NOMO-1 treated with DMSO at 0.1 percent for 48 hours (cell line): ENCODE results near the gene KCNH1.
A peak's percentile ranks its signal among the peaks of the same experiment; 100 is the strongest.

Experiments
- DNase-seq: peaks from one replicate; lab custom pipeline; 2025; ENCODE audit not compliant: unreplicated experiment; lab: John Stamatoyannopoulos, UW

KCNH1 gene, protein sequence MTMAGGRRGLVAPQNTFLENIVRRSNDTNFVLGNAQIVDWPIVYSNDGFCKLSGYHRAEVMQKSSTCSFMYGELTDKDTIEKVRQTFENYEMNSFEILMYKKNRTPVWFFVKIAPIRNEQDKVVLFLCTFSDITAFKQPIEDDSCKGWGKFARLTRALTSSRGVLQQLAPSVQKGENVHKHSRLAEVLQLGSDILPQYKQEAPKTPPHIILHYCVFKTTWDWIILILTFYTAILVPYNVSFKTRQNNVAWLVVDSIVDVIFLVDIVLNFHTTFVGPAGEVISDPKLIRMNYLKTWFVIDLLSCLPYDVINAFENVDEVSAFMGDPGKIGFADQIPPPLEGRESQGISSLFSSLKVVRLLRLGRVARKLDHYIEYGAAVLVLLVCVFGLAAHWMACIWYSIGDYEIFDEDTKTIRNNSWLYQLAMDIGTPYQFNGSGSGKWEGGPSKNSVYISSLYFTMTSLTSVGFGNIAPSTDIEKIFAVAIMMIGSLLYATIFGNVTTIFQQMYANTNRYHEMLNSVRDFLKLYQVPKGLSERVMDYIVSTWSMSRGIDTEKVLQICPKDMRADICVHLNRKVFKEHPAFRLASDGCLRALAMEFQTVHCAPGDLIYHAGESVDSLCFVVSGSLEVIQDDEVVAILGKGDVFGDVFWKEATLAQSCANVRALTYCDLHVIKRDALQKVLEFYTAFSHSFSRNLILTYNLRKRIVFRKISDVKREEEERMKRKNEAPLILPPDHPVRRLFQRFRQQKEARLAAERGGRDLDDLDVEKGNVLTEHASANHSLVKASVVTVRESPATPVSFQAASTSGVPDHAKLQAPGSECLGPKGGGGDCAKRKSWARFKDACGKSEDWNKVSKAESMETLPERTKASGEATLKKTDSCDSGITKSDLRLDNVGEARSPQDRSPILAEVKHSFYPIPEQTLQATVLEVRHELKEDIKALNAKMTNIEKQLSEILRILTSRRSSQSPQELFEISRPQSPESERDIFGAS

DNA sequence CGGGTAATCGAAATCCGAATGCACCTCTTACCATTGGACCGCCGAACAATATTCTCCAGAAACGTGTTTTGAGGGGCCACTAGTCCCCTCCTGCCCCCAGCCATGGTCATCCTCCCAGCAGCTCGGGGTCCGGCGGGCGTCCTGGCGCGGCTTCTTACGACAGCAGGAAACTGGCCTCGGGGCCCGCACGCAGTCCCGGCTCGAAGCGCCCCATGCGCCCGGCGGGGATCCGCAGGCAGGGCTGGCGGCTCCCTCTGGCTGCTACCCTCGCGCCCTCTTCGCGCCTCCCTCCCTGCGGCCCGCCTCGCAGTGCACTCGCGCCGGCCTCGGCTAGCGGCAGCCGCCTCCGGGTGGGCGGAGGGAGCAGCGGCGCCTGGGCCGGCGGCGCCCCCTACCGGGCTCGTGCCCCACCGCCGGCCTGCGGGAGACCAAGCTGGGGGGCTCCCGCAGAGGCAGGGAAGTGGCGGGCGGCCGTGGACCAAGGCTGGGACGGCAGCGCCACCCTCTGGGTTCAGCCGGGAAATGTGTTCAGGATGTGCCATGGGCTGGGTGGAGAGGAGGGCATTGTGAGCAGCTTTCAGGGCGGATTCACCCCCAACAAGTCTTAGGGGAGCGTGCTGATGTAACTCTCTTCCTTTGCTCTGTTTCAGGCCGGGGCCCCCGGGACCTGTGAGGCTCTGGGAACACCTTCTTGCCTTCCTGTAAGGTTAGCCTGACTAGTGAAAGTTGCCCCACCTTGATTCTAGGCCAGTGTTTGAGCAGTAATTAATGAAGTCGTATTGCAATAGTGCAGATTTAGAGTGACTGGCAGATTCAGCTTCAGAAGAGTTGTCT lies at the start of gene KCNH1:
Gene KCNH1 (minus strand): TSS at position 313 of the 834 bp plus-strand sequence. CDS start 203 bp downstream, at position 110.
- peak; percentile 79 for DNase-seq

DNA sequence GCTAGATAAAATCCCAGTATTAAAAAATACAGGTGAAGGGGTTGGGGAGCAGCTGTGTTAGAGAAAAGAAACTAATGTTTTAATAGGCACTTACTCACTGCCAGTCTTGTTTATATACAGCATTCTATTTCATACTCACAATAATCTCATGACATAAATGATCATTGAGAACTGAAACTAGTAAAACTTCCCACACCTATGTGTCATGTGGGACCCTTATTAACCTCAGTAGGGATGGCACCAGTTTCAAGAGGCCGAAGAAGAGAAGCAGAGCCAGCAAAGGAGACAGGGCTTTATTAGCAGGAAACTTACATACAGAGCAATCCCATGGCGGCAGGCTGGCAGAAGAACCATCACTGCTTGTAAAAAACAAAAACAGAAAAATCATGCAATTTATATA lies 48.8 kb upstream of the KCNH1 start:
- DNase-seq: no peak

DNA sequence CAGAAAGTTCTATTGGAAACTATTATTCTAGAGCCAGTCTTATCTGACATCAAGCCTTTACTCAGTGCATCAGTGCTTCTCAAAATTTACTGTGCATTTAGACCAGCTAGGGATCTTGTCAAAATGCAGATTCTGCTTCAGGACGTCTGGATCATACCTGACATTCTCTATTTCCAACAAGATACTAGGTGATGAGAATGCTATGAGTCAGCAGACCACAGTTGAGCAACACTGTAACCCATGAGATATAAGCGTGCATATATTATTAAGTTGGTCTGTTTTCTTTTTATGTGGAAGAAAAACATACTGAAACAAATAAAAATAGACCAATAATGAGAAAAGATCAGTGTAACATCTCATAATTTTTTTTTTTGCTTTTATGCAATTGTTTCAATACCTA lies 40.4 kb upstream of the KCNH1 start:
- DNase-seq: no peak

DNA sequence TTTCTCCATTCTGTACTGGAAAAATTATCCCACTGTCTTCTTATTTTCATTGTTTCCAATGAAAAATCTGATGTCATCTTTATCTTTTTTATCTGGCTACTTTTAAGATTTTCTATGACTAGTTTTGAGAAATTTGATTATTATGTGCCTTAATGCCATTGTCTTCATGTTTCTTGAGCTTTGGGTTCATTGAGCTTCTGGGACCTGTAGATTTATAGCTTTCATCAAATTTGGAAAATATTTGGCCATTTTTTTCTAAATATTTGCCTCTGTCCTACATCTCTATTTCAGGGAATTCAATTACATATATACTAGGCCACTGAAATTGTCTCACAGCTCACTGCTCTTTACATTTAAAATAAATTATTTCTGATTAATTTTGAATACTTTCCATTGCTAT lies 38.7 kb upstream of the KCNH1 start:
- DNase-seq: no peak

DNA sequence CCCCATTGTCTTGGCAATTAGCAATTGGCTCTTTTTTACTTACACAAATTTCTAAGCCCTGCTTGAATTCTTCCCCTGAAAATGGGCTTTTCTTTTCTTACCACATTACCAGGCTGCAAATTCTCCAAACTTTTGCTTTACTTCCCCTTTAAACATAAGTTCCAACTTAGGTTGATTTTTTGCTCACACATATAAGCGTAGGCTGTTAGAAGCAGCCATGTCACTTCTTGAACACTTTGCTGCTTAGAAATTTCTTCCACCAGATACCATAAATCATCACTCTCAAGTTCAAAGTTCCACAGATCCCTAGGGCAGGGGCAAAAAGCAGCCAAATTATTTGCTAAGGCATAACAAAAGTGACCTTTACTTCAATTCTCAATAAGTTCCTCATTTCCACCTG lies 35.4 kb upstream of the KCNH1 start:
- no peak for DNase-seq

DNA sequence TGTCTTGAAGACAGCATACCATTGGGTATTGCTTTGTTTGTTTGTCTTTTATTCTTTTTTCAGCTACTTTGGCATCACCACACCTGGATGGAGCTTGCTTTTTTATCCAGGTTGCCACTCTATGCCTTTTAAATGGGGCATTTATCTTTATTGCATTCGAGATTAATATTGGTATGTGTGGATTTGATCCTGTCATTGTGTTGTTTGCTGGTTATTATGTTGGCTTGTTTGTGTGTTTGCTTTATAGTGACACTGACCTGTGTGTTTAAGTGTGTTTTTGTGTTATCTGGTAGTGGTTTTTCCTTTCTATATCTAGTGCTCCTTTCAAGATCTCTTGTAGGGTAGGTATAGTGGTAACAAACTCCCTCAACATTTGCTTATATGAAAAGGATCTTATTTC lies 24.9 kb upstream of the KCNH1 start:
- no peak for DNase-seq

DNA sequence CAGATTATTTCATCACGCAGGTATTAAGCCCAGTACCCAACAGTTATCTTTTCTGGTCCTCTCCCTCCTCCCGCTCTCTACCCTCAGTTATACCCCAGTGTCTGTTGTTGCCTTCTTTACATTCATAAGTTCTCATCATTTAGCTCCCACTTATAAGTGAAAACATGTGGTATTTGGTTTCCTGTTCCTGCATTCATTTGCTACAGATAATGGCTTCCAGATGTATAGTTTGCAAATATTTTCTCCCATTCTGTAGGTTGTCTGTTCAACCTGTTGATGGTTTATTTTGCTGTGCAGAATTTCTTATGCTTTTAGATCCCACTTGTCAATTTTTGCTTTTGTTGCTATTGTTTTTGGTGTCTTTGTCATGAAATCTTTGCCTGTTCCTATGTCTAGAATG lies 21.1 kb upstream of the KCNH1 start:
- no peak for DNase-seq

DNA sequence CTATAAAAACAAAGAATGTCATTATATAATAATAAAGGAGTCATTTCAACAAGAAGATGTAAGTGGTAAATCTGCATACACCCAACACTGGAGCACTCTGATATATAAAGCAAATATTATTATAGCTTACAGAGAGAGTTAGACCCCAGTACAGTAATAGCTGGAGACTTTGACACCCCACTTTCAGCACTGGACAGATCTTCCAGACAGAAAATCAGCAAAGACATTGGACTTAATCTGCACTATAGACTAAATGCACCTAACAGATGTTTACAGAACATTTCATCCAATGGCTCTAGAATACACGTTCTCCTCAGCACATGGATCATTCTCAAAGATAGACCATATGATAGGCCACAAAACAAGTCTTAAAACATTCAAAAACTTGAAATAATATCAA lies 20.0 kb upstream of the KCNH1 start:
- no peak for DNase-seq

DNA sequence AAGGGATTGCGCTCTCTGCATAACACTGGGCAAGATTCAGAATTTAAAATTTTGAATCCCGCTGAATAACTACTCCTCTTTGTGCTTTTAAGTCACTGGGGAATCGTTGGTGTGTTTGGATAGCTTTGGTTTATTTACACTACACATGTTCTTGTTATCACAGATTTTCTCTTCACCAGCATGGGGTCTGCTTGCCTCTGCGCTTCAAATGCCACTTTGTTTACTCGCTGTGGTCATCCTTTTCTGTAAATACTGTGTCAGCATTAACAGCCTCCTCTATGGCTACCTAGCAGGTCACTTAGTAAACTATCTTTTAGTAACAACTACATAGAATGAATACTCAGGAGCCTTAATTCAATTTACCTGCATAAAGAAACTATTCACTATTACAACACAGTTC lies 14.4 kb upstream of the KCNH1 start:
- no peak for DNase-seq

DNA sequence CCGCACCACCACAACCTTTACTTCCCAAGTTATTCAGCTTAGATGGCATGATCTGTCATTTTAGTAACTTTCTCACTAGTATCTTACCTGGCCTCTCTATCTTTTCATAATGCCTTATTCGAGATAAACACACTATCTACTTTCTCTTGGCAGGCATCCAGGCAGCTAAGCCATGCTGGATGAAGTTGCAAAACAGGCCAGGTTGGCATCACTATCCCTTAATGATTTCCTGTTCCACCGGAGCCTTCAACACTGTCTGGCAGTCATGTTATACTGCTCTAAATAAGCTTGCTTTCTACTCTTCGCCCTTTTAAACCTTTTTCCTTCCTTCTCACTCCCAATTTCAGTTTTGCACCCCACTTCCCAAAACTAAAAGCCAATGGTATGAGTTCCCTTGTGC lies 12.0 kb upstream of the KCNH1 start:
- DNase-seq: no peak

DNA sequence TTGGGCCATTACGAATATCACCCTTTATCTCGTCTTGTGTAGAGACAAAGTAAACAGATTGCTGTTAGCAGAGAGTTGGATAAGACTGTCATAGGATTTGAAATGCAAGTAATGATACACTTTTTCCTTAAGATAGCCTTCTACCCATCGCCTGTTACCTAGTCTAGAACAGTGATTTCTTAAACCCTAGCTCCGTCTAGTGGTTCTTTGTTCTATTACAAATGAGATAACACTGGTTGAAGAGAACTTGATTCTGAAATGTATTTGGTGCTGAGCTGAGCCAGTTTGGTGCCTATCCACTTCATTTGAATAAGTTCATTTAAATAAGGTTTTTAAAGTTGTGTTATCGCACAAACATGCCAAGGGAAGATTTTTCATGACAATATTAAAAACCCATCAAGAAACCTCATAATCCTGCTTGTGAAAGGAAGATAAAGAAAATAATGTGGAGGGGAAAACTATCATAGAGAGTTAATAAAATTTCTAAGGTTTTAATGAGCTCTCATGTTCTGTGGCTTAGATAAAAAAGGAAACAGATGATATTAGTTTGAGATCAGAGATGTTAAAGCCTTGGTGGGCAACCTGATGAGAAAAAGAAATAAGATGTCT lies 1.5 kb upstream of the KCNH1 start:
- DNase-seq: peak; percentile 21

DNA sequence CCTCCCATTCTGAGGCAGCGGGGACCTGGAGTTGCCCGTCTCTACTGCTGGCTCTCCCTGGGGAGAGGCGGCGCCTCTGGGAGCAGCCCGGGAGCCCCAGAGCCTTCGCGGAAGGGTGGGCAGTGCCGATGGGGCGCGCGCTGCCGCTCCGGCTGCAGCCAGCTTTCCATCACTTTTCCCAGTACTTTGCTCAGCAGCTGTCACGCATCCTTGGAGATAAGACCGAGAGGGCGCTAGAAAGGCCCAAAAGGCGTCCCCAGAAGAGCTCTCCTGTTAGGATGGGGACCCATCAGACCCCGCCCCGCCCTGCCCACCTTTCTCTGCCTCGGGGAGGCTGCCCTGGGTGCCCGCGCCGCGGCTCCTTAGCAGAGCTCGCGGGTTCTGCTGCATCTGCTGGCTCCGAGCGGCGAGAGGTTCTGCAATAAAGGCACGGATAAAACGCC lies 534 bp downstream of the KCNH1 start:
- DNase-seq: no peak

DNA sequence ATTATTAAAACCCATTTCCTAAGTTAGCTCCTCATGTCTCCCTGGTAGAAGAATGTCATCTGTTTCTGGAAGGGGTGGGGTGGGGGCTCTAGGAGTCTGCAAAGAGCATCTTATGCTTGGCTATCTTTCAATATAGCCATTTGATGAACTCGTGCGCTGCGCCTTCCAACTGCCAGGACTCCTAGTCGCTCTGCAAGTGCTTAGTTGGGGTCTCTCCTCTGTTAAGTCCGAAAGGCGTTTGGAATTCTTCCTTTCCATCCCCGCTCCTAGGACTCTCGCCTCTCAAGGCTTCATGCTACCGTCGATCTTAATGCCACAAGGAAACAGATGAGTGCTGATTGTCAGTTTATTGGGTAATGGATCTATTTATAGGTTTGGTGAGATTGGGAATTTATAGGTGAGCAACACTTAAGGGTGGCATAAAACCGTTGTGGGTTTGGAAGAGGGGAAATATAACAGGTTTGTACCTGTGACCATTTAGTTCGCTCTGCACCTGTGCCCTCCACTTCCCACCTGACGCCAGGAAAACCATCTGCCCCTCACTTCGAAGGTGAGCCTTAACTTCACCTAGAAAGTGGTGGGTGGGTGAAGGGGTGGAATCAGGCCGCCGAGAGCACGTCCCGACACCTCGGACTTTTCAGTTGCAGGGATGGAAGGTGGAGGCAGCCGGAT lies 1.1 kb downstream of the KCNH1 start:
- DNase-seq: no peak

DNA sequence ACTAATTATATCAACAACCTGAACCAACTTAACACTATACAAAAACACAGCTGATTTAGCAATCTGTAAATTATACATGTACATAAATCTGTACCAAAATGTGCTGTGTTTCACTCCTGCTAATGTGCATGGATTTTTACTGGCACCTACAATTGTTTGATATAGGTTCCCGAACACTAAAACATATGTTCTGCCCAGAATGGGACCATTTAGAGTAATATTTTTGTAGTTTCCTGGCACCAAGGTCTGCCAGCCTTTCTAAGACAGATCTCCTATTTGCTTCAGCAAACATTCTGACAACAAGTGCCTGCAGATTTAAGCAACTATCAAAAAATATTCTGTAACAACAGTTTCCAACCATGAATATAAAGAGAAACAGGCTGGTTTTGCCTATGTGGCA lies 4.2 kb downstream of the KCNH1 start:
- DNase-seq: no peak

DNA sequence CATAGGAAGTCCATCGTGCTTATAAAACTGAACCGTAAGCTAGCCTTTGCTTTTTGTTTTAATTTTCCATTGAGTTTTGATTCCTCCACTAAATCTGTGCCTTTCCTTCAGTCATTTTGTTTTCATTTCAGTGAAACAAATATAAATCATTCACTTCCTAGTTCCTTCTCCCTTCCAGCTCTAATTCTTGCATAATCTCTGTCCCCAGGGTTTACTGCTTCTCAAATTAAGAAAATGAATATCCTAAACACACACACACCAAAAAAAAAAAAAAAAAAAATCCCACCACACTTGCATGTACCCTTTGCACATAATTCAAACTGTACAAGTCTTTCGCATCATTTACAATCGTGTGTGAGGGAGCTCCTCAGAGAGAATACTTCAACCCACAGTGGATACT lies 6.8 kb downstream of the KCNH1 start:
- no peak for DNase-seq

DNA sequence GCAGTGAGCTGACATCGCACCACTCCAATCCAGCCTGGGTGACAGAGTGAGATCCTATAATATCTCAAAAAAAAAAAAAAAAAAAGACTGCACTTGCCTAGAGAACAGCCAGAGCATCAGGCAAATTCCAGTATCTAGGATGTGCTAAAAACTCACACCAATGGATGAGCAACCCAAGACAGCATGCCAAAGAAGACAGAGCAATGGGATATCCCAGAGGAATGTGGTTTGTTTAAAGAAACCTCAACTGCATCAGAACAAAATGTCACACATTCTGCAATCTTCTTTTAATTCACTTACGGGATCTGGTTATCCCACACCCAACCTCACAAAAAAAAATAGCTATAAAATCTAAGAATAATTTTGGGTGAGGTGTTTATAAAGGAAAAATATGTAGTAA lies 7.3 kb downstream of the KCNH1 start:
- DNase-seq: no peak

DNA sequence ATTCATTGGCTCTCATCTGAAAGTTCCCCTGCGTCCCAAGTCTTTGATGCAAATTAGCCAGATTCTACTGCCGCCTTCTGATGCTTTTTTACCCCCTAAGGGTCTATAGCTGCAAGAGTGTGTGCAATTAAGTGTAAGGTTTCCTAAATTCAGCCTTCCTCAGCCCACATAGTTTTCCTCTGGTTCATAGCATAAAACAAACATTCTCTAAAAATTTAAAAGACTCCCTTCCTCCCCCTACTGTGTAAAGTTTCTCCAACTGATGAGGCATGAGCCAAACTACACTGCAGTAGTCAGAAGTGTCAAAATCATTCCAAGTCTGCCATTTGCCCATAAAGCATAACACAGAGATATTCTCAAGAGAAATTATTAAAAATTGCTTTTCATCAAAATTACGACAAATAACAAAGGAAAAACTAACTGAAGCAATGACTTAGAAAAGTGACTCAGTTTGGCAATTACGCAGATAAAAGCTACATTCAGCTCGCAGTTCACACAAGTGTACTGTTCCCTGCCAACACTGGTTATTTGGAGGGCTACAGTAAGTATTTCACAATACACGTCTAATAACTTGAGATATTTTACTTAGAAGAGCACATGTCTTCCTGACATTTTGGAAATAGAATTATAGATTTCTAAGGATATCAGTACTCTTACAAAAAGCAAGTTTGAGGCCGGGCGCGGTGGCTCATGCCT lies 15.4 kb downstream of the KCNH1 start:
- no peak for DNase-seq

DNA sequence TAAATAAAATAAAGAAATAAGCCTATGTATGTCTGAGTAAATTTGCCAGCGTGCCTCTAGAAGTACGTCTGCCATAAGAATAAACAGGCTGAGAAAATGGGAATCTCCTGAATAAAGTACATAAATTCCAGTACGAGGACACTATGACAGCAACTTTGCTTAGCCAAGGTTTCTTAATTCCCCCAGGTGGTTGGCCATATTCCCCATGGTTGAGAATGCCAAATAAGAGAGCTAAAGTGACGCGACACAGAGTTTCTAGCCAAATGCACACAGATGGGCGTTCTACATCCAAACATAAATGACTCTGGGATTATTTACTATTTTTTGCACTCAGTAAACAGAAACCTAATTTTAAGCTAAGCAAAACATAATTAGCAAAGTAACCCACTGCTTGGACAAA lies 19.5 kb downstream of the KCNH1 start:
- no peak for DNase-seq

DNA sequence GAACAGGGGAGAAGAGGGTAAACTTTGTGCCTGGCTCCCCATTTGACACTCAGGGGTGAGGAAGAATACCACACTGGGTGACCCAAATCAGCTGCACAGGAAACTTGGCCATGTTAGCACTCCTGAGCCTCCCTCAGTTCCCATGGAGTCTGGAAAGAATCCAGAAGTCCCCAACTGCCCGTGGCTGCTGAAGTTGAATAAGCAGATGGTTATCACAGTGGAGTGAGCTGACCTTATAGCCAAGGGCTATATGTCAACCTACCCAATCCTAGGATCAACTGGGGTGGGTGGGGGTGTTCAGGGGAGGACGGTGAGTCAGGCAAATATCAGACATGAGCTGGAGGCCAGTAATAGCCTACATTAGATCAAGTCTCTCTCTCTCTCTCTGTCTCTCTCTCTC lies 20.4 kb downstream of the KCNH1 start:
- DNase-seq: no peak

DNA sequence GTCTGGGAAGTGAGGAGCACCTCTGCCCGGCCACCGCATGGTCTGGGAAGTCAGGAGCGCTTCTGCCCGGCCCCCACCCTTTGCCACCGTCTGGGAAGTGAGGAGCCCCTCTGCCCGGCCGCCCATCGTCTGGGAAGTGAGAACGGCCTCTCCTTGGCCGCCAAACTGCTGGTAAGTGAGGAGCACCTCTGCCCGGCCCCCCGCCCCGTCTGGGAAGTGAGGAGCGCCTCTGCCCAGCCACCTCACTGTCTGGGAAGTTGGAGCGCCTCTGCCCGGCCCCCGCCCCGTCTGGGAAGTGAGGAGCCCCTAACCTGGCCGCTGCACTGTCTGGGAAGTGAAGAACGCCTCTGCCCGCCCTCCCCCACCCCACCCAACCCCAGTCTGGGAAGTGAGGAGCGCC lies 22.6 kb downstream of the KCNH1 start:
- DNase-seq: no peak
